Measurements from ENCODE around the gene CHN2.
A peak's percentile ranks its signal among the peaks of the same experiment; 100 is the strongest.

CHN2 gene

GRCh38 chr7:29340696-29341095, 146.1 kb downstream of the CHN2 start:
- DNase-seq: no peak

GRCh38 chr7:29341156-29341555, 146.6 kb downstream of the CHN2 start:
- no peak for DNase-seq

GRCh38 chr7:29342761-29343160, 148.2 kb downstream of the CHN2 start:
- no peak for DNase-seq

- DNase-seq: no peak
Observed at GRCh38 chr7:29343399-29343798, 148.8 kb downstream of the CHN2 start.

GRCh38 chr7:29344334-29344978, 149.9 kb downstream of the CHN2 start:
- DNase-seq: no peak

GRCh38 chr7:29345590-29345989, 151.0 kb downstream of the CHN2 start:
- DNase-seq: peak; percentile 36

GRCh38 chr7:29346231-29346978, 151.8 kb downstream of the CHN2 start:
- DNase-seq: no peak

GRCh38 chr7:29349362-29349761, 154.8 kb downstream of the CHN2 start:
- no peak for DNase-seq

GRCh38 chr7:29350351-29350750, 155.8 kb downstream of the CHN2 start:
- no peak for DNase-seq

GRCh38 chr7:29352041-29352440, 157.5 kb downstream of the CHN2 start:
- no peak for DNase-seq

- DNase-seq: no peak
Observed at GRCh38 chr7:29353810-29354209, 159.2 kb downstream of the CHN2 start.

GRCh38 chr7:29354340-29354739, 159.8 kb downstream of the CHN2 start:
- DNase-seq: no peak

- no peak for DNase-seq
Observed at GRCh38 chr7:29355388-29355787, 160.8 kb downstream of the CHN2 start.

- no peak for DNase-seq
Observed at GRCh38 chr7:29356631-29357030, 162.1 kb downstream of the CHN2 start.

GRCh38 chr7:29359482-29360093, 165.0 kb downstream of the CHN2 start:
- no peak for DNase-seq

GRCh38 chr7:29360633-29361625, 166.4 kb downstream of the CHN2 start:
- no peak for DNase-seq

- no peak for DNase-seq
Observed at GRCh38 chr7:29362380-29362779, 167.8 kb downstream of the CHN2 start.

GRCh38 chr7:29363636-29364425, 169.3 kb downstream of the CHN2 start:
- DNase-seq: no peak

- DNase-seq: no peak
Observed at GRCh38 chr7:29364661-29365060, 170.1 kb downstream of the CHN2 start.

GRCh38 chr7:29365423-29365822, 170.8 kb downstream of the CHN2 start:
- DNase-seq: no peak

- DNase-seq: no peak
Observed at GRCh38 chr7:29367784-29368183, 173.2 kb downstream of the CHN2 start.

GRCh38 chr7:29369909-29370488, 175.4 kb downstream of the CHN2 start:
- DNase-seq: no peak
